HL-60 (cell line): ENCODE data around the gene JPH3.

ENCODE experiments used
- DNase-seq, 2 experiments: peaks; one replicate each; pipeline ENCODE4 v3.0.0-alpha.2; 2010 to 2020; ENCODE audit warnings: low read depth in 1 of 2, low spot score in 1 of 2
- H3K27ac ChIP-seq: fragments of 250-450 bp; sonication (Bioruptor Pico); replicated peaks from 2 replicates; pipeline ENCODE4 v1.5.1; 2020; ENCODE audit warnings: mild to moderate bottlenecking, moderate library complexity
- H3K27me3 ChIP-seq: fragments of 250-450 bp; sonication (Bioruptor Pico); 2 replicates; pipeline ENCODE4 v1.5.1; 2021; ENCODE audit warnings: mild to moderate bottlenecking, moderate library complexity; ENCODE audit not compliant: insufficient read depth, poor library complexity, severe bottlenecking
- H3K4me3 ChIP-seq: replicated peaks from 2 replicates; pipeline ENCODE4 v1.5.1; 2011; ENCODE audit warnings: mild to moderate bottlenecking, control low read depth, low read length; ENCODE audit not compliant: insufficient read depth
- CTCF ChIP-seq: IDR thresholded peaks from one replicate; pipeline ENCODE4 v1.5.1; 2011; ENCODE audit warnings: low read length, control low read depth, inconsistent platforms; ENCODE audit not compliant: insufficient read depth
- GABPA ChIP-seq: IDR thresholded peaks from 2 replicates; pipeline ENCODE4 v1.6.1; 2012; ENCODE audit warnings: low read depth
- POLR2AphosphoS5 ChIP-seq: IDR thresholded peaks from 2 replicates; pipeline ENCODE4 v1.6.1; 2012; ENCODE audit warnings: low read depth
- REST ChIP-seq: IDR thresholded peaks from 2 replicates; pipeline ENCODE4 v1.6.1; 2012; ENCODE audit warnings: low read depth; ENCODE audit not compliant: insufficient replicate concordance
- SPI1 ChIP-seq: IDR thresholded peaks from 2 replicates; pipeline ENCODE4 v1.6.1; 2012; ENCODE audit warnings: low read depth, mild to moderate bottlenecking, borderline replicate concordance

JPH3 gene

GRCh38 chr16:87592018-87592712 is 10.1 kb upstream of the JPH3 start:
- Histone ChIP-seq H3K27me3 (no peaks in the 10 kb centered on the region), H3K27ac (no peak overlapping the region), H3K4me3 (no peak overlapping the region)
- TF ChIP-seq SPI1 (no peak), POLR2AphosphoS5 (no peak), GABPA (no peak), CTCF (no peak), REST (no peak)
- DNase-seq = no peak

- Histone ChIP-seq H3K27ac (no peak overlapping the region), H3K27me3 (no peaks in the 10 kb centered on the region), H3K4me3 (no peak overlapping the region)
- TF ChIP-seq SPI1 = no peak
- TF ChIP-seq REST = no peak
- no peak for TF ChIP-seq GABPA
- no peak for TF ChIP-seq CTCF
- no peak for TF ChIP-seq POLR2AphosphoS5
- DNase-seq = peak in 1 of 2 experiments; percentile 18
Observed at GRCh38 chr16:87593710-87594258, 8.5 kb upstream of the JPH3 start.

GRCh38 chr16:87595712-87596111 is 6.6 kb upstream of the JPH3 start:
- Histone ChIP-seq H3K27me3 (no peaks in the 10 kb centered on the region), H3K4me3 (no peak overlapping the region), H3K27ac (no peak overlapping the region)
- no peak for DNase-seq
- TF ChIP-seq POLR2AphosphoS5 (no peak), REST (no peak), CTCF (no peak), SPI1 (no peak), GABPA (no peak)
